ENCODE data around the gene VASP. TPM values are rescaled to one million over a fixed set of nuclear protein-coding genes. Genes with fewer than 3 reads are reported as not detected.
A peak's percentile ranks its signal among the peaks of the same experiment; 100 is the strongest.

Gene VASP
- total and polyA plus RNA-seq, 2 of the 13 experiments (the other 11 are each of a cell fraction or from before 2014, with no cell fraction given), result 41.8 to 67.1 TPM

DNA sequence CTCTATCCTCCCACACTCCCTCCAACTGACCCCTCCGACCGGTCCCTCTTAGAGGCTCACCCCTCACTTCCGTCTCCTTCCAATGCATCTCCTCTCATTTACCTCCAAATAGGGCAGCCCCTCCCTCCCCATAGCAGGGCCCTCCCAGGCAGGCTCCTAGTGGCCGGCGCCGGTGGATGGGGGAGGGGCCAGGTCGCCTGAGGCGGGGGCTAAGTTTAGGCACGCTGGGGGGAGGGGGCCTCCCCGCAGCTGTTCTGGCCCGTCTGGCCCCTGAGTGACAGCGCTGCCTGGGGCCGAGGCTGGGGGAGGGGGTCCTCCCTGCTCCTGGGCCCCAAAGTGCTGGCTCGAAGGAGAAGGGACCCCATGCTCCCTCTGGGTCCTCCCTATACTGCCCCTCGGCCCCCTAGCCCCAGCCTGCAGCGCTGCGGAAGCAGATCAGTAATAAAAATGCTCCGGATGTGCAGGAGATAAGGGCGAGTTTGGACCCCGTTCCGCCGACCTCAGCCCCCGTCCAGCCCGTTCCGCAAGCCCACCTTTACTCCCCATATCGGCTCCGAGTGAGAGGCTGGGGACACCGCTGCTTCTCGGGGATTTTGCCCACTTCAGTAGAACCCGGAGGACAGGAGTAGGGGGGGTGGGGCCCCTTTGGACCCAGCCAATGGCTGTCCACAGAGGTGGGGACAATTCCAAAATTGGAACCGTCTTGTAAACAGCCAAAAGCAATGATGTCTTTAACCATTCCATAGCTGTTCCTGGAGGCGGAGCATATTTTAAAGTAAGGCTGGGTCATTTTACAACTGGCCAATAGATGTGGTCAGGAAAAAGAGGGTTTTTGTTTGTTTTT lies 14.4 kb upstream of the VASP start (continued):
- TF ChIP-seq, protein P1, sequence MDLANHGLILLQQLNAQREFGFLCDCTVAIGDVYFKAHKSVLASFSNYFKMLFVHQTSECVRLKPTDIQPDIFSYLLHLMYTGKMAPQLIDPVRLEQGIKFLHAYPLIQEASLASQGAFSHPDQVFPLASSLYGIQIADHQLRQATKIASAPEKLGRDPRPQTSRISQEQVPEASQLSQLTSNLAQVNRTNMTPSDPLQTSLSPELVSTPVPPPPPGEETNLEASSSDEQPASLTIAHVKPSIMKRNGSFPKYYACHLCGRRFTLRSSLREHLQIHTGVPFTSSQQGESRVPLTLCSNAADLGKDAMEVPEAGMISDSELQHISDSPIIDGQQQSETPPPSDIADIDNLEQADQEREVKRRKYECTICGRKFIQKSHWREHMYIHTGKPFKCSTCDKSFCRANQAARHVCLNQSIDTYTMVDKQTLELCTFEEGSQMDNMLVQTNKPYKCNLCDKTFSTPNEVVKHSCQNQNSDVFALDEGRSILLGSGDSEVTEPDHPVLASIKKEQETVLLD (CRISPR knock-in tag; IDR thresholded peaks at IDR 0.05; ENCODE audit: low read depth), result no peak
- TF ChIP-seq RBM39 (IDR thresholded peaks at IDR 0.05; ENCODE audit: low read depth, low read length, poor library complexity, severe bottlenecking) (peak; percentile 68), JDP2 (CRISPR knock-in tag; IDR thresholded peaks at IDR 0.05; ENCODE audit: borderline replicate concordance) (no peak), ZNF7 (CRISPR knock-in tag; IDR thresholded peaks at IDR 0.05) (no peak), ZC3H13 (CRISPR knock-in tag; IDR thresholded peaks at IDR 0.05) (no peak), ZMYM4 (CRISPR knock-in tag; IDR thresholded peaks at IDR 0.05) (peak; percentile 45; the same call in 1 of the 2 replicates), NR2F6 (IDR thresholded peaks at IDR 0.05) (0 out of 2 replicates have a peak, but pooled peaks have one; percentile 10), NR2F6 (CRISPR knock-in tag; IDR thresholded peaks at IDR 0.05) (no peak), ZMYM3 (CRISPR knock-in tag; IDR thresholded peaks at IDR 0.05) (0 out of 2 replicates have a peak, but pooled peaks have one; percentile 21), ZNF569 (CRISPR knock-in tag; IDR thresholded peaks at IDR 0.05; ENCODE audit: borderline replicate concordance) (no peak), ZNF335 (CRISPR knock-in tag; IDR thresholded peaks at IDR 0.05) (no peak), GFI1 (CRISPR knock-in tag; IDR thresholded peaks at IDR 0.05; ENCODE audit: borderline replicate concordance) (0 out of 2 replicates have a peak, but pooled peaks have one; percentile 38)
- TF ChIP-seq, protein P2, sequence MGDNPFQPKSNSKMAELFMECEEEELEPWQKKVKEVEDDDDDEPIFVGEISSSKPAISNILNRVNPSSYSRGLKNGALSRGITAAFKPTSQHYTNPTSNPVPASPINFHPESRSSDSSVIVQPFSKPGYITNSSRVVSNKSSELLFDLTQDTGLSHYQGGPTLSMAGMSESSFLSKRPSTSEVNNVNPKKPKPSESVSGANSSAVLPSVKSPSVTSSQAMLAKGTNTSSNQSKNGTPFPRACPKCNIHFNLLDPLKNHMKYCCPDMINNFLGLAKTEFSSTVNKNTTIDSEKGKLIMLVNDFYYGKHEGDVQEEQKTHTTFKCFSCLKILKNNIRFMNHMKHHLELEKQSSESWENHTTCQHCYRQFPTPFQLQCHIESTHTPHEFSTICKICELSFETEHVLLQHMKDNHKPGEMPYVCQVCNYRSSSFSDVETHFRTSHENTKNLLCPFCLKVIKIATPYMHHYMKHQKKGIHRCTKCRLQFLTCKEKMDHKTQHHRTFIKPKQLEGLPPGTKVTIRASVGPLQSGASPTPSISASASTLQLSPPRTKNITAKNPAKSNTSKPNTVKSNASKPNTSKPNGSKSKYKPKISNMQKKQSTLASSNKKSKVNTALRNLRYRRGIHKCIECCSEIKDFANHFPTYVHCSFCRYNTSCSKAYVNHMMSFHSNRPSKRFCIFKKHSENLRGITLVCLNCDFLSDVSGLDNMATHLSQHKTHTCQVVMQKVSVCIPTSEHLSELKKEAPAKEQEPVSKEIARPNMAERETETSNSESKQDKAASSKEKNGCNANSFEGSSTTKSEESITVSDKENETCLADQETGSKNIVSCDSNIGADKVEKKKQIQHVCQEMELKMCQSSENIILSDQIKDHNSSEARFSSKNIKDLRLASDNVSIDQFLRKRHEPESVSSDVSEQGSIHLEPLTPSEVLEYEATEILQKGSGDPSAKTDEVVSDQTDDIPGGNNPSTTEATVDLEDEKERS (CRISPR knock-in tag; IDR thresholded peaks at IDR 0.05), result no peak
- TF ChIP-seq, protein P3, sequence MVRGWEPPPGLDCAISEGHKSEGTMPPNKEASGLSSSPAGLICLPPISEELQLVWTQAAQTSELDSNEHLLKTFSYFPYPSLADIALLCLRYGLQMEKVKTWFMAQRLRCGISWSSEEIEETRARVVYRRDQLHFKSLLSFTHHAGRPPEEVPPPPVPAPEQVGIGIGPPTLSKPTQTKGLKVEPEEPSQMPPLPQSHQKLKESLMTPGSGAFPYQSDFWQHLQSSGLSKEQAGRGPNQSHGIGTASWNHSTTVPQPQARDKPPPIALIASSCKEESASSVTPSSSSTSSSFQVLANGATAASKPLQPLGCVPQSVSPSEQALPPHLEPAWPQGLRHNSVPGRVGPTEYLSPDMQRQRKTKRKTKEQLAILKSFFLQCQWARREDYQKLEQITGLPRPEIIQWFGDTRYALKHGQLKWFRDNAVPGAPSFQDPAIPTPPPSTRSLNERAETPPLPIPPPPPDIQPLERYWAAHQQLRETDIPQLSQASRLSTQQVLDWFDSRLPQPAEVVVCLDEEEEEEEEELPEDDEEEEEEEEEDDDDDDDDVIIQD (CRISPR knock-in tag; IDR thresholded peaks at IDR 0.05; ENCODE audit: low read depth), result no peak
- TF ChIP-seq, protein P4, sequence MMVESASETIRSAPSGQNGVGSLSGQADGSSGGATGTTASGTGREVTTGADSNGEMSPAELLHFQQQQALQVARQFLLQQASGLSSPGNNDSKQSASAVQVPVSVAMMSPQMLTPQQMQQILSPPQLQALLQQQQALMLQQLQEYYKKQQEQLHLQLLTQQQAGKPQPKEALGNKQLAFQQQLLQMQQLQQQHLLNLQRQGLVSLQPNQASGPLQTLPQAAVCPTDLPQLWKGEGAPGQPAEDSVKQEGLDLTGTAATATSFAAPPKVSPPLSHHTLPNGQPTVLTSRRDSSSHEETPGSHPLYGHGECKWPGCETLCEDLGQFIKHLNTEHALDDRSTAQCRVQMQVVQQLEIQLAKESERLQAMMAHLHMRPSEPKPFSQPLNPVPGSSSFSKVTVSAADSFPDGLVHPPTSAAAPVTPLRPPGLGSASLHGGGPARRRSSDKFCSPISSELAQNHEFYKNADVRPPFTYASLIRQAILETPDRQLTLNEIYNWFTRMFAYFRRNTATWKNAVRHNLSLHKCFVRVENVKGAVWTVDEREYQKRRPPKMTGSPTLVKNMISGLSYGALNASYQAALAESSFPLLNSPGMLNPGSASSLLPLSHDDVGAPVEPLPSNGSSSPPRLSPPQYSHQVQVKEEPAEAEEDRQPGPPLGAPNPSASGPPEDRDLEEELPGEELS (CRISPR knock-in tag; IDR thresholded peaks at IDR 0.05), result peak; percentile 57
- TF ChIP-seq, protein P5, sequence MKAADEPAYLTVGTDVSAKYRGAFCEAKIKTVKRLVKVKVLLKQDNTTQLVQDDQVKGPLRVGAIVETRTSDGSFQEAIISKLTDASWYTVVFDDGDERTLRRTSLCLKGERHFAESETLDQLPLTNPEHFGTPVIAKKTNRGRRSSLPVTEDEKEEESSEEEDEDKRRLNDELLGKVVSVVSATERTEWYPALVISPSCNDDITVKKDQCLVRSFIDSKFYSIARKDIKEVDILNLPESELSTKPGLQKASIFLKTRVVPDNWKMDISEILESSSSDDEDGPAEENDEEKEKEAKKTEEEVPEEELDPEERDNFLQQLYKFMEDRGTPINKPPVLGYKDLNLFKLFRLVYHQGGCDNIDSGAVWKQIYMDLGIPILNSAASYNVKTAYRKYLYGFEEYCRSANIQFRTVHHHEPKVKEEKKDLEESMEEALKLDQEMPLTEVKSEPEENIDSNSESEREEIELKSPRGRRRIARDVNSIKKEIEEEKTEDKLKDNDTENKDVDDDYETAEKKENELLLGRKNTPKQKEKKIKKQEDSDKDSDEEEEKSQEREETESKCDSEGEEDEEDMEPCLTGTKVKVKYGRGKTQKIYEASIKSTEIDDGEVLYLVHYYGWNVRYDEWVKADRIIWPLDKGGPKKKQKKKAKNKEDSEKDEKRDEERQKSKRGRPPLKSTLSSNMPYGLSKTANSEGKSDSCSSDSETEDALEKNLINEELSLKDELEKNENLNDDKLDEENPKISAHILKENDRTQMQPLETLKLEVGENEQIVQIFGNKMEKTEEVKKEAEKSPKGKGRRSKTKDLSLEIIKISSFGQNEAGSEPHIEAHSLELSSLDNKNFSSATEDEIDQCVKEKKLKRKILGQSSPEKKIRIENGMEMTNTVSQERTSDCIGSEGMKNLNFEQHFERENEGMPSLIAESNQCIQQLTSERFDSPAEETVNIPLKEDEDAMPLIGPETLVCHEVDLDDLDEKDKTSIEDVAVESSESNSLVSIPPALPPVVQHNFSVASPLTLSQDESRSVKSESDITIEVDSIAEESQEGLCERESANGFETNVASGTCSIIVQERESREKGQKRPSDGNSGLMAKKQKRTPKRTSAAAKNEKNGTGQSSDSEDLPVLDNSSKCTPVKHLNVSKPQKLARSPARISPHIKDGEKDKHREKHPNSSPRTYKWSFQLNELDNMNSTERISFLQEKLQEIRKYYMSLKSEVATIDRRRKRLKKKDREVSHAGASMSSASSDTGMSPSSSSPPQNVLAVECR (CRISPR knock-in tag; IDR thresholded peaks at IDR 0.05; ENCODE audit: borderline replicate concordance), result peak; percentile 64; the same call in 1 of the 2 replicates
